Sigmoid colon (tissue), 7 donors: Measurements from ENCODE around the gene CXorf49B. TPM values are rescaled to one million over a fixed set of nuclear protein-coding genes. Genes with fewer than 3 reads are reported as not detected.
A peak's percentile ranks its signal among the peaks of the same experiment; 100 is the strongest.
"Not testable (repeated sequence)": the region's sequence is repeated elsewhere in the genome, so short reads cannot be mapped to it uniquely, and the experiment has no call there.

Source experiments
- DNase-seq: peaks from one replicate; pipeline ENCODE4 v3.0.0-alpha.2; 2019
- H3K27ac ChIP-seq, 4 donors: fragments of 200-600 bp; sonication (generic); one replicate each; pipeline ENCODE4 v1.5.1; 2016 to 2019; ENCODE audit warnings: mild to moderate bottlenecking in 1 of 4
- H3K27me3 ChIP-seq, 3 donors: fragments of 200-600 bp; sonication (generic); one replicate each; pipeline ENCODE4 v1.5.1; 2019; ENCODE audit warnings: mild to moderate bottlenecking in 1 of 3
- H3K36me3 ChIP-seq, 4 donors: fragments of 200-600 bp; sonication (generic); one replicate each; pipeline ENCODE4 v1.5.1; 2016 to 2019
- H3K4me1 ChIP-seq, 4 donors: fragments of 200-600 bp; sonication (generic); one replicate each; pipeline ENCODE4 v1.5.1; 2017 to 2019
- H3K4me3 ChIP-seq, 4 donors: fragments of 200-600 bp; sonication (generic); one replicate each; pipeline ENCODE4 v1.5.1; 2017 to 2019; ENCODE audit warnings: mild to moderate bottlenecking in 2 of 4, moderate library complexity in 1 of 4
- H3K9me3 ChIP-seq, 4 donors: fragments of 200-600 bp in 3 of 4; sonication (generic) in 3 of 4; one replicate each; pipeline versions ENCODE4 v1.5.1 to v1.6.1; 2013 to 2019
- WGBS, 2 donors: extraction: QIAGEN DNeasy Blood & Tissue Kit; methylation state at CpG; one replicate each; pipeline ENCODE4 v1.1.7; 2013; 5-methylcytosine and 5-hydroxymethylcytosine counted together
- intact Hi-C: fragments of 100-400 bp; cut with DNase I; formaldehyde crosslinking; loops from one replicate; pipeline ENCODE4 v1.15.1; 2023
- polyA plus RNA-seq, 3 donors: library from polyadenylated mRNA; stranded (reverse); fragments of 200-250 nt; gene quantifications; one replicate each; pipeline ENCODE4 v1.2.3, GENCODE V29; 2013
- total RNA-seq, 4 donors: library from RNA; depleted of rRNA; stranded (reverse); fragments of >200 nt; gene quantifications; one replicate each; pipeline ENCODE4 v1.1.0, GENCODE V29; 2016
- donor health status: healthy with polysubstance abuse.
- donor health status: Bipolar disorder and iron deficiency.
- donor health status: healthy.

CXorf49B gene
- total RNA-seq, result not detected
- not detected for polyA plus RNA-seq

- DNase-seq, H3K27me3 ChIP-seq, H3K27ac ChIP-seq, intact Hi-C loops, H3K4me3 ChIP-seq, H3K9me3 ChIP-seq, H3K4me1 ChIP-seq, H3K36me3 ChIP-seq: not testable (repeated sequence)
- no CpG with 5 or more reads among the region's 34 CpGs for WGBS, 2 donors
Observed at GRCh38 chrX:71763049-71763448, at the start of gene CXorf49B. Gene CXorf49B, plus strand, starts transcription at chrX:71763349. Its CDS starts 75 bp downstream, at chrX:71763424.

GRCh38 chrX:71714064-71714463 lies 49.1 kb upstream of the CXorf49B start:
- H3K4me3 ChIP-seq, intact Hi-C loops, H3K27me3 ChIP-seq, H3K27ac ChIP-seq, DNase-seq, H3K9me3 ChIP-seq, H3K4me1 ChIP-seq, H3K36me3 ChIP-seq: not testable (repeated sequence)
- no CpG with 5 or more reads among the region's 14 CpGs for WGBS, 2 donors

- H3K27ac ChIP-seq, DNase-seq, H3K4me3 ChIP-seq, H3K36me3 ChIP-seq, H3K27me3 ChIP-seq, intact Hi-C loops, H3K9me3 ChIP-seq, H3K4me1 ChIP-seq: not testable (repeated sequence)
- WGBS, 2 donors, result no CpG with 5 or more reads among the region's 8 CpGs
Observed at GRCh38 chrX:71715551-71715950, 47.6 kb upstream of the CXorf49B start.

- WGBS, 2 donors, result no CpG with 5 or more reads among the region's 12 CpGs
- intact Hi-C loops, H3K4me1 ChIP-seq, H3K27me3 ChIP-seq, H3K9me3 ChIP-seq, H3K27ac ChIP-seq, DNase-seq, H3K36me3 ChIP-seq, H3K4me3 ChIP-seq: not testable (repeated sequence)
Observed at GRCh38 chrX:71716323-71716722, 46.8 kb upstream of the CXorf49B start.

- H3K4me1 ChIP-seq, H3K27ac ChIP-seq, H3K9me3 ChIP-seq, DNase-seq, H3K4me3 ChIP-seq, intact Hi-C loops, H3K27me3 ChIP-seq, H3K36me3 ChIP-seq: not testable (repeated sequence)
- WGBS, 2 donors, result no CpG with 5 or more reads among the region's 30 CpGs
Observed at GRCh38 chrX:71718185-71718584, 45.0 kb upstream of the CXorf49B start, which contains the start of gene CXorf49. Gene CXorf49, minus strand, starts transcription at chrX:71718285. Its CDS starts 134 bp downstream, at chrX:71718151.

- H3K4me1 ChIP-seq, H3K9me3 ChIP-seq, H3K4me3 ChIP-seq, H3K27me3 ChIP-seq, intact Hi-C loops, H3K27ac ChIP-seq, H3K36me3 ChIP-seq: not testable (repeated sequence)
- DNase-seq, result peak; percentile 7
- WGBS, 2 donors, result 94 to 98% methylated on average over 7 to 9 of the region's 30 CpGs
Observed at GRCh38 chrX:71719195-71719594, 44.0 kb upstream of the CXorf49B start.

GRCh38 chrX:71720289-71720886 lies 42.8 kb upstream of the CXorf49B start:
- H3K4me3 ChIP-seq, result not testable (repeated sequence)

GRCh38 chrX:71760688-71761281 lies 2.4 kb upstream of the CXorf49B start:
- H3K4me3 ChIP-seq, H3K27me3 ChIP-seq, H3K9me3 ChIP-seq, H3K4me1 ChIP-seq, H3K27ac ChIP-seq, H3K36me3 ChIP-seq, DNase-seq, intact Hi-C loops: not testable (repeated sequence)
- no CpG with 5 or more reads among the region's 20 CpGs for WGBS, 2 donors

More at GRCh38 chrX:71720289-71720886, 42.8 kb upstream of the CXorf49B start:
- intact Hi-C loops, H3K36me3 ChIP-seq, H3K4me1 ChIP-seq, H3K27me3 ChIP-seq, DNase-seq, H3K27ac ChIP-seq, H3K9me3 ChIP-seq: not testable (repeated sequence)
- no CpG with 5 or more reads among the region's 20 CpGs for whole genome bisulfite sequencing, 2 donors

GRCh38 chrX:71764832-71765231 lies 1.7 kb downstream of the CXorf49B start:
- no CpG with 5 or more reads among the region's 11 CpGs for WGBS, 2 donors
- H3K36me3 ChIP-seq, H3K4me3 ChIP-seq, intact Hi-C loops, DNase-seq, H3K27me3 ChIP-seq, H3K9me3 ChIP-seq, H3K27ac ChIP-seq, H3K4me1 ChIP-seq: not testable (repeated sequence)

GRCh38 chrX:71765613-71766012 lies 2.5 kb downstream of the CXorf49B start:
- not testable (repeated sequence) for DNase-seq

GRCh38 chrX:71767134-71767533 lies 4.0 kb downstream of the CXorf49B start:
- H3K4me3 ChIP-seq, H3K4me1 ChIP-seq, H3K27me3 ChIP-seq, H3K27ac ChIP-seq, DNase-seq, H3K36me3 ChIP-seq, intact Hi-C loops, H3K9me3 ChIP-seq: not testable (repeated sequence)
- no CpG with 5 or more reads among the region's 14 CpGs for WGBS, 2 donors

More at GRCh38 chrX:71765613-71766012, 2.5 kb downstream of the CXorf49B start:
- H3K27ac ChIP-seq, H3K9me3 ChIP-seq, H3K4me3 ChIP-seq, H3K4me1 ChIP-seq, intact Hi-C loops, H3K27me3 ChIP-seq, H3K36me3 ChIP-seq: not testable (repeated sequence)
- WGBS, 2 donors, result no CpG with 5 or more reads among the region's 8 CpGs

GRCh38 chrX:71778322-71778721 lies 15.2 kb downstream of the CXorf49B start:
- H3K9me3 ChIP-seq, intact Hi-C loops, H3K36me3 ChIP-seq, H3K27me3 ChIP-seq, DNase-seq, H3K27ac ChIP-seq, H3K4me1 ChIP-seq, H3K4me3 ChIP-seq: not testable (repeated sequence)
- WGBS, 2 donors, result no CpG with 5 or more reads among the region's 12 CpGs

GRCh38 chrX:71782225-71782949 lies 19.2 kb downstream of the CXorf49B start:
- no CpG with 5 or more reads among the region's 10 CpGs for WGBS, 2 donors
- H3K27ac ChIP-seq, intact Hi-C loops, H3K4me1 ChIP-seq, H3K36me3 ChIP-seq, DNase-seq, H3K4me3 ChIP-seq, H3K9me3 ChIP-seq, H3K27me3 ChIP-seq: not testable (repeated sequence)
